GM19043 (cell line): ENCODE data around the gene TSPAN18.

Experiments
- ATAC-seq: cut with Tn5 transposase; IDR thresholded peaks from one replicate; pipeline ENCODE4 v1.9.1; 2021; ENCODE audit warnings: low read depth; ENCODE audit not compliant: unreplicated experiment

Gene TSPAN18

GRCh38 chr11:44736791-44737190, 10.0 kb downstream of the TSPAN18 start:
- ATAC-seq: no peak

- no peak for ATAC-seq
These were observed 10.7 kb downstream of the TSPAN18 start for GRCh38 chr11:44737245-44738085.

- no peak for ATAC-seq
These were observed 12.0 kb downstream of the TSPAN18 start for GRCh38 chr11:44738791-44739190.

- ATAC-seq: no peak
These were observed 14.2 kb downstream of the TSPAN18 start for GRCh38 chr11:44740967-44741366.

- ATAC-seq: no peak
These were observed 15.2 kb downstream of the TSPAN18 start for GRCh38 chr11:44741976-44742375.

GRCh38 chr11:44742508-44743246, 15.9 kb downstream of the TSPAN18 start:
- no peak for ATAC-seq

GRCh38 chr11:44743326-44743725, 16.6 kb downstream of the TSPAN18 start:
- ATAC-seq: no peak

- no peak for ATAC-seq
These were observed 17.3 kb downstream of the TSPAN18 start for GRCh38 chr11:44743959-44744557.

GRCh38 chr11:44746894-44747293, 20.1 kb downstream of the TSPAN18 start:
- no peak for ATAC-seq

GRCh38 chr11:44747316-44747715, 20.6 kb downstream of the TSPAN18 start:
- ATAC-seq: no peak

- ATAC-seq: no peak
These were observed 21.1 kb downstream of the TSPAN18 start for GRCh38 chr11:44747836-44748235.

GRCh38 chr11:44748606-44749005, 21.8 kb downstream of the TSPAN18 start:
- ATAC-seq: no peak

GRCh38 chr11:44749189-44749588, 22.4 kb downstream of the TSPAN18 start:
- ATAC-seq: no peak

- no peak for ATAC-seq
These were observed 24.0 kb downstream of the TSPAN18 start for GRCh38 chr11:44750551-44751465.

GRCh38 chr11:44752300-44752699, 25.5 kb downstream of the TSPAN18 start:
- ATAC-seq: no peak

- no peak for ATAC-seq
These were observed 26.0 kb downstream of the TSPAN18 start for GRCh38 chr11:44752713-44753112.

GRCh38 chr11:44753961-44754645, 27.3 kb downstream of the TSPAN18 start:
- ATAC-seq: no peak

- no peak for ATAC-seq
These were observed 28.3 kb downstream of the TSPAN18 start for GRCh38 chr11:44754876-44755555.
